DOHH2 (cell line): ENCODE measurements around the gene RELB.

Source experiments
- H3F3A ChIP-seq: fragments of 200-600 bp; sonication (generic), shearing (Covaris generic); 2 replicates; pipeline ENCODE4 v1.6.0; 2016; ENCODE audit warnings: antibody characterized with exemption, mild to moderate bottlenecking; ENCODE audit not compliant: control insufficient read depth, insufficient read depth
- H3K27ac ChIP-seq: fragments of 200-600 bp; sonication (generic); 2 replicates; pipeline ENCODE4 v1.5.1; 2014; ENCODE audit warnings: low read depth, mild to moderate bottlenecking, low read length, moderate library complexity
- H3K27me3 ChIP-seq: fragments of 200-600 bp; sonication (generic); 2 replicates; pipeline ENCODE4 v1.6.1; 2014; ENCODE audit warnings: mild to moderate bottlenecking, low read length, mixed read lengths; ENCODE audit not compliant: control insufficient read depth
- H3K36me3 ChIP-seq: fragments of 200-600 bp; sonication (generic); 2 replicates; pipeline ENCODE4 v1.6.1; 2014; ENCODE audit warnings: mild to moderate bottlenecking, low read length, moderate library complexity, mixed read lengths; ENCODE audit not compliant: control insufficient read depth
- H3K4me1 ChIP-seq: fragments of 200-600 bp; sonication (generic); 2 replicates; pipeline ENCODE4 v1.6.1; 2014; ENCODE audit warnings: mild to moderate bottlenecking, low read length, mixed read lengths; ENCODE audit not compliant: control insufficient read depth
- H3K4me2 ChIP-seq: fragments of 200-600 bp; sonication (generic); 2 replicates; pipeline ENCODE4 v1.6.0; 2014; ENCODE audit warnings: mild to moderate bottlenecking, low read length, moderate library complexity
- H3K4me3 ChIP-seq: fragments of 200-600 bp; sonication (generic); 2 replicates; pipeline ENCODE4 v1.5.1; 2014; ENCODE audit warnings: mild to moderate bottlenecking, low read length, mixed read lengths
- H3K79me2 ChIP-seq: fragments of 200-600 bp; sonication (generic); 2 replicates; pipeline ENCODE4 v1.6.1; 2014; ENCODE audit warnings: mild to moderate bottlenecking, low read length, mixed read lengths; ENCODE audit not compliant: control insufficient read depth
- H3K9me2 ChIP-seq: fragments of 200-600 bp; sonication (generic); replicated peaks from 2 replicates; pipeline ENCODE4 v1.6.1; 2014; ENCODE audit warnings: mild to moderate bottlenecking, low read length, mixed read lengths; ENCODE audit not compliant: control insufficient read depth
- H3K9me3 ChIP-seq: fragments of 200-600 bp; sonication (generic); 2 replicates; pipeline ENCODE4 v1.6.1; 2014; ENCODE audit warnings: antibody characterized with exemption, low read length, mixed read lengths; ENCODE audit not compliant: control insufficient read depth, insufficient read depth
- H4K20me1 ChIP-seq: fragments of 200-600 bp; sonication (generic); 2 replicates; pipeline ENCODE4 v1.6.0; 2014; ENCODE audit warnings: low read depth, mild to moderate bottlenecking, antibody characterized with exemption, low read length, moderate library complexity; ENCODE audit not compliant: control insufficient read depth, insufficient read depth
- CTCF ChIP-seq: fragments of 200-600 bp; sonication (generic); IDR thresholded peaks from one replicate; pipeline ENCODE4 v1.5.1; 2014; ENCODE audit warnings: antibody characterized with exemption, mild to moderate bottlenecking, low read depth, low read length; ENCODE audit not compliant: poor library complexity, severe bottlenecking
- EZH2phosphoT487 ChIP-seq: fragments of 200-600 bp; sonication (generic); IDR thresholded peaks from 2 replicates; pipeline ENCODE4 v1.6.1; 2017; ENCODE audit warnings: borderline replicate concordance, mild to moderate bottlenecking, antibody characterized with exemption, low read length, moderate library complexity, mixed read lengths

Gene RELB

GRCh38 chr19:45030825-45031224 is 29.6 kb downstream of the RELB start:
- no peaks in the 10 kb centered on the region for H3K27me3 ChIP-seq
- H3K9me2 ChIP-seq = no peaks in the 10 kb centered on the region
- no peaks in the 10 kb centered on the region for H4K20me1 ChIP-seq
- no peaks in the 10 kb centered on the region for H3K9me3 ChIP-seq
- no peaks in the 10 kb centered on the region for H3K79me2 ChIP-seq
- H3K4me2 ChIP-seq = no peak overlapping the region
- H3K4me3 ChIP-seq = no peak overlapping the region
- no peak overlapping the region for H3K27ac ChIP-seq
- peaks cover 64% of the 10 kb centered on the region for H3K36me3 ChIP-seq
- no peaks in the 10 kb centered on the region for H3K4me1 ChIP-seq
- no peaks in the 10 kb centered on the region for H3F3A ChIP-seq
- no peak for TF ChIP-seq EZH2phosphoT487
- no peak for TF ChIP-seq CTCF

GRCh38 chr19:45032421-45032820 is 31.2 kb downstream of the RELB start:
- TF ChIP-seq EZH2phosphoT487 = no peak
- no peak for TF ChIP-seq CTCF
- Histone ChIP-seq H3K4me2 (no peak overlapping the region), H3K9me2 (no peaks in the 10 kb centered on the region), H3K36me3 (peaks cover 66% of the 10 kb centered on the region), H3F3A (peaks cover 4% of the 10 kb centered on the region; the same call in 1 of the 2 replicates), H3K9me3 (no peaks in the 10 kb centered on the region), H3K4me3 (no peak overlapping the region), H3K27ac (no peak overlapping the region), H3K4me1 (no peaks in the 10 kb centered on the region), H3K27me3 (no peaks in the 10 kb centered on the region), H3K79me2 (no peaks in the 10 kb centered on the region), H4K20me1 (no peaks in the 10 kb centered on the region)

- TF ChIP-seq EZH2phosphoT487 = no peak
- TF ChIP-seq CTCF = no peak
- Histone ChIP-seq H3K4me2 (no peak overlapping the region), H3K79me2 (peaks cover 19% of the 10 kb centered on the region), H3K27me3 (no peaks in the 10 kb centered on the region), H3K9me3 (no peaks in the 10 kb centered on the region), H3K36me3 (peaks cover 65% of the 10 kb centered on the region), H3F3A (peaks cover 6% of the 10 kb centered on the region; the same call in 1 of the 2 replicates), H3K27ac (no peak overlapping the region), H4K20me1 (peaks cover 14% of the 10 kb centered on the region), H3K4me1 (peaks cover 22% of the 10 kb centered on the region), H3K9me2 (no peaks in the 10 kb centered on the region), H3K4me3 (no peak overlapping the region)
Measured at GRCh38 chr19:45035755-45036154, 34.5 kb downstream of the RELB start.
